GM18519 (cell line): Measurements from ENCODE around the gene GATA1.

Source experiments
- ATAC-seq: cut with Tn5 transposase; IDR thresholded peaks from one replicate; pipeline ENCODE4 v1.9.1; 2021; ENCODE audit warnings: mild to moderate bottlenecking, moderate library complexity; ENCODE audit not compliant: unreplicated experiment, low FRiP score

The GATA1 gene

DNA sequence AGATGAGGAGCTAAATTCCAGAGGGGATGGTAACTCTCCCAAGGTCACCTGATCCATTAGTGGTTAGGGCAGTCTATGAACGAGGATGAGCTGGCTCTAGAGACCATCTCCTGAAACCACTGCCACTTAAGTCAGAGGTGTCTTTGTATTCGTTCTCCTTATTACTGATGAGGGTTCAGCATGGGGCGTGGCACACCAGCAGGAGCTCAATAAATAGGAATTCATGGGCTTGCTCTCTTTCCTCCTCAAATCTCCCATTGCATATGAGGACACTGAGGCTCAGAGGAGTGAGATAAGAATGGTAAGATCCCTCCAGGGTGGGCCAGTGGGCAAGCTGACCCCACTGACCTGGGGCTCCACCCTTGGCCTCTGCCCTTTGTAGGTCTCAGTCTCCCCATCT lies 1.7 kb upstream of the GATA1 start:
- ATAC-seq: no peak

- ATAC-seq: no peak
Observed at GRCh38 chrX:48785186-48785539, 1.2 kb upstream of the GATA1 start.

DNA sequence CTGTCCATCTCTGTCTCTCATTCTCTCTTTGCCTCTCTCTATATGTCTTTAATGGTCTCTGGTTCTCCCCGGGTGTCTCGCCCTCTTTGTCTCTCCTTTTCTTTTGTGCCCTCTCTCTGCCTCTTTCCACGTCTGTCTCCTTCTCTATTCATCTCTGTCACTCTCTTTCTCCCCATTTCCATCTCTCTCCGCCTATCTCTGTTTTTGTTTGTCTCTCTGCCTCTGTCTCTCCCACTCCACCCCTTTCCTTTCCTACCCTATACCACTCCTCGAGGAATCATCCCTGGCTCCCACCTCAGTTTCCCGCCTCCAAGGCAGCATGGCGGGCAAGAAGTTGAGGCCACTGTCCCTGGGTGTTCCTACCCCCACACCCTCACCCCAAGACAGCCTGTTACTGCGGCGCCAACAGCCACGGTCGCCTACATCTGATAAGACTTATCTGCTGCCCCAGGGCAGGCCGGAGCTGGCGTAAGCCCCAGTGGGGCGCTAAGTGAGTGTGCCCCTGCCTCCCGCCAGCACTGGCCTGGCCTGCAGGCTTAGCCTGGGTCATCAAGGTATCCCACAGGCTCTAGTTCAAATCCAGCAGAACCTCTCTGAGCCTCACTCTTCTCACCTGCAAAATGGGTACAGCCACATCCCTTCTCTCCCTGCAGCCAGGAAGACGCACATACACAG lies 713 bp upstream of the GATA1 start:
- no peak for ATAC-seq

GRCh38 chrX:48786825-48787504 lies 575 bp downstream of the GATA1 start:
- no peak for ATAC-seq

GRCh38 chrX:48787505-48788443 lies 1.4 kb downstream of the GATA1 start:
- ATAC-seq: no peak

- ATAC-seq: no peak
Observed at GRCh38 chrX:48789366-48790220, 3.2 kb downstream of the GATA1 start.

GRCh38 chrX:48790477-48790876 lies 4.1 kb downstream of the GATA1 start:
- ATAC-seq: no peak

GRCh38 chrX:48791063-48791820 lies 4.9 kb downstream of the GATA1 start:
- no peak for ATAC-seq

- no peak for ATAC-seq
Observed at GRCh38 chrX:48792219-48792618, 5.8 kb downstream of the GATA1 start.

GRCh38 chrX:48793935-48794334 lies 7.5 kb downstream of the GATA1 start:
- no peak for ATAC-seq

DNA sequence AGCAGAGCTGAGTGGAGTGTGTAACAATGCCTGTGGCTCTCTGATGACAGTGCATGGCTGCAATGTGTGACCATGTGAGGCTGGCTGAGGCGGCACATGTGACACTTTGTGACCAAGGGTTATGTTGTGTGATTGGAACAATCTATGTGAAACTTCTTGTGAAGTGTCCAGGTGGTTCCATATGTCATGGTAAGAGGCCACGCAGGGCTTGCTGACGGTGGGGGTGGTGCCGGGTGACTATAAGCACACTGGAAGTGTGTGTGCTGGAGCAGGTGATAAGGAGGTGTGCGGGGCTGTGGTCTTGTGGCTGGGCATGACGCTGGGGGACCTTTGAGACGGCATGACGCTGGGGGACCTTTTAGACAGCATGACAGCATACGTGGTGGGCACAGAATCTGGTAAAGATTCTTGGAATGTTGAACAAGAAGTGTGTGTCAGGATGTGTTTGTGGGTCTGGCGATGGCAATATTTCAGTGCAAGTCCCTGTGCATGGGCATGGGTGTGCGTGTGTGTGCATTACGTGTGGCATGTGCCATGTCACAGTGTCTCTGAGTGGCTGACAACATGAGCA lies 8.0 kb downstream of the GATA1 start:
- no peak for ATAC-seq

DNA sequence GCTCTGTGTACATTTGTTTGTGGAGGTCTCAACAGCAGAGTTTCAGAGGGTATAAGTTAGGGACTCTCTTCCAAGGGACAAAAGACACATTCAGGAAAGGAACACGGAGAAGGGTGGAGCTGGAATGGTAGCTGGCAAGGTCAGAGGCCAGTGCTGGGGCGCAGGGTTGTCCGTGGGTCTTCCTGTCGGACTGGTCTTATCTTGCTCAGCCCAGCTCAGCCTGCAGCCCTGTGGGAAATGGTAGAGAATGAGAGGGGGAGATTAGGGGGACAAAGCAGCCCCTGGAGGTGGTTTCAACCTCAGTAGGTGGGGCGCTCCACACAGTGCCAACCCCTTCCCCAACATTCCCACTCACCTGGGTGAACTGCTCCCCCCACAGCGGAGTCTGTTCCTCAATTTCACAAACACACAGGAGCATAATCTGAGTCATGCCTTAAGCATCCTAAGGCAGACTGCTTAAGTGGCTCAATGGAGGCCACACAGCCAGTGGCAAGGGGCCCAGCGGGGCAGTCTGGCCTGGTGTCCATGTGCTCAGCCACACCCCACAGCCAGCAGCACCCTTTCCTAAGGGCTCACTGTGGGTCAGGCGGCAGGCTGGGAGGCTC lies 8.6 kb downstream of the GATA1 start:
- ATAC-seq: no peak

- ATAC-seq: no peak
Observed at GRCh38 chrX:48798318-48798717, 11.9 kb downstream of the GATA1 start.

DNA sequence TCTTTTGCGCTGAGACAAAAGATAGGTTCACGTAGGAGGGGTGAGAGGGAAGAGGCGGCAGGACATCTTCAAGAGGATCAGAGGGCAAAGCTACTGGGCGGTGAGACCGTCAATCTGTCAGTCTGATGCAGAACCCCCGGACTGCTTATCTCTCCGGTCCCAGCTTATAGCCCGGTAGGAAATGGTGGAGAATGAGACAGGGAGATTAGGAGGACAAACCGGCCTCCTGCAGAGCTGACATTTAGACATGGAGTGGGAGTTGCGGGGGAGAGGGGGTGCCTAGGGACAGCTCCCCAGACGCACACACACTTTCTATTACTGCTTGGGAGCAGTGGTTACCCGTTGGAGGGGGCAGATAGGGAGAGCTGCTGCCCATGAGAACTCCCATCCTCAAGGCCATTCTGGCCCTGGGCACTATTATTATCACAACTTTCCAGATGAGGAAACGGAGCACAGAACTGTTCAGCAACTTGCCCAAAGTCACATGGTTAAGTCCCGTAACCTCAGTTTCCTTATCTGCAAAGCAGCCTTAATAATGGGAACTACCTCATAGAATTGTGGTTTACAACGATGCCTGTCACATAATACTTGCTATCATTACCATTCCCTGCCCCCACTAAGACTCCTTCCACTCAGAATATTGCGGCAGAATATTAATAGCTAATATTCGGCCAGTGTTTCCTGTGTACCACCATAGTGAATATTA lies 14.3 kb downstream of the GATA1 start:
- ATAC-seq: no peak

GRCh38 chrX:48801280-48802088 lies 15.1 kb downstream of the GATA1 start, which contains the start of gene HDAC6:
HDAC6 (plus strand) TSS chrX:48802067; CDS start chrX:48802693, 626 bp downstream.
- peak; percentile 81 for ATAC-seq

GRCh38 chrX:48802089-48802904 lies 15.9 kb downstream of the GATA1 start:
- peak; percentile 21 for ATAC-seq

DNA sequence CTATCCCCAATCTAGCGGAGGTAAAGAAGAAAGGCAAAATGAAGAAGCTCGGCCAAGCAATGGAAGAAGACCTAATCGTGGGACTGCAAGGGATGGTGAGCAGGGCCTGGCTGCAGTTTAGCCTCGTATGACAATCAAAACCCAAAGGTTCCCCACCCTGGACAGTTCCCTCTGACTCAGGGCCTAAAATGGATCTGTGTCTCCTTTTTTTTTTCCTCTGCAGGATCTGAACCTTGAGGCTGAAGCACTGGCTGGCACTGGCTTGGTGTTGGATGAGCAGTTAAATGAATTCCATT lies 16.5 kb downstream of the GATA1 start:
- no peak for ATAC-seq
